ENCODE measurements around the gene SLC12A2.

SLC12A2 gene

DNA sequence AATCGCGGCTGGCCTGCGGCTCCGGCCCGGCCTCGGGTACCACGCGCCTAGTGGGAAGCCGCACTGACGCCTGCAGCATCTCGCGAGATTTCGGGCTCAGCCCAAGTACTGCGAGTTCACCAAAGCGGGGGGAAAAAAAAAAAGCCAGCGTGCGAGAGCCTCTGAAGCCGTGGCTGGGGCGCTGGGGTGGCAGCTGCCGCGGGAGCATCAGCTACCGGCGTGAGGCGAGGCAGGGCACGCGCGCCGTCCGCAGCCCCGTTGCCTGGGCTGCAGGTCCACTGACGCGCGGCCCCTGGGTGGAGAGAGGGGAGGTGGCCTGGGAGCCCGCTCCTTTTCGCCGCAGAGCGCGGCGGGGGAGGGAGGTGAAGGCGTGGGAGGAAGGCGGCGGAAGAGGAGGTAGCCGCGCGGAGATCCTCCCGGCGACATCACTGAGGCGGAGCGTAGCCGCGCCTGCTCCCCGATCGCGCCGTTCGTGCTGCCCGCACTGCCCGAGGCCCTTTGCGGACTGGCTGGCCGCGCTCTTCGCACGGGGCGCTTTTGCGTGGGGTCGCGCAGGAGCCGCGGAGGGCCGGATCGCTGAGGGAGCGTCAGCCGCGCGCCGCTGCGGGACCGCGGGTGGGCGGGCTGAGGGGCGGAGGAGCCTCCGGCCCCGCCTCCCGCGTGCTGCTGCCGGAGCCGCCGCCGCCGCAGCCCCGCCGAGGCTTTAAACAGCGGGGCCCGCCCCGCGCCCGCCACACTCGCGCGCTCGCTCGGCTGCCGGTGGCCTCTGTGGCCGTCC is at the start of gene SLC12A2:
Gene SLC12A2, plus strand, starts transcription at position 734 of the 778 bp plus-strand sequence. CDS start 189 bp downstream, outside the sequence.
- TF ChIP-seq, protein P1, sequence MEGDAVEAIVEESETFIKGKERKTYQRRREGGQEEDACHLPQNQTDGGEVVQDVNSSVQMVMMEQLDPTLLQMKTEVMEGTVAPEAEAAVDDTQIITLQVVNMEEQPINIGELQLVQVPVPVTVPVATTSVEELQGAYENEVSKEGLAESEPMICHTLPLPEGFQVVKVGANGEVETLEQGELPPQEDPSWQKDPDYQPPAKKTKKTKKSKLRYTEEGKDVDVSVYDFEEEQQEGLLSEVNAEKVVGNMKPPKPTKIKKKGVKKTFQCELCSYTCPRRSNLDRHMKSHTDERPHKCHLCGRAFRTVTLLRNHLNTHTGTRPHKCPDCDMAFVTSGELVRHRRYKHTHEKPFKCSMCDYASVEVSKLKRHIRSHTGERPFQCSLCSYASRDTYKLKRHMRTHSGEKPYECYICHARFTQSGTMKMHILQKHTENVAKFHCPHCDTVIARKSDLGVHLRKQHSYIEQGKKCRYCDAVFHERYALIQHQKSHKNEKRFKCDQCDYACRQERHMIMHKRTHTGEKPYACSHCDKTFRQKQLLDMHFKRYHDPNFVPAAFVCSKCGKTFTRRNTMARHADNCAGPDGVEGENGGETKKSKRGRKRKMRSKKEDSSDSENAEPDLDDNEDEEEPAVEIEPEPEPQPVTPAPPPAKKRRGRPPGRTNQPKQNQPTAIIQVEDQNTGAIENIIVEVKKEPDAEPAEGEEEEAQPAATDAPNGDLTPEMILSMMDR (IDR thresholded peaks at IDR 0.05; ENCODE audit: control extremely low read depth, extremely low read depth, low read depth, missing control alignments): no peak
- DNase-seq (ENCODE audit: extremely low spot score): peak; percentile 88
- ChIA-PET CTCF (interaction anchor here (1.0 to 2.9 kb wide), 6 partner anchors 11 to 519 kb away, joined by 3 to 9 read pairs (median 4); no protein-coding TSS in a partner anchor), POLR2A (interaction anchor here (2.4 kb wide), 1 partner anchor 10 kb away, joined by 6 read pairs; no protein-coding TSS in a partner anchor)

DNA sequence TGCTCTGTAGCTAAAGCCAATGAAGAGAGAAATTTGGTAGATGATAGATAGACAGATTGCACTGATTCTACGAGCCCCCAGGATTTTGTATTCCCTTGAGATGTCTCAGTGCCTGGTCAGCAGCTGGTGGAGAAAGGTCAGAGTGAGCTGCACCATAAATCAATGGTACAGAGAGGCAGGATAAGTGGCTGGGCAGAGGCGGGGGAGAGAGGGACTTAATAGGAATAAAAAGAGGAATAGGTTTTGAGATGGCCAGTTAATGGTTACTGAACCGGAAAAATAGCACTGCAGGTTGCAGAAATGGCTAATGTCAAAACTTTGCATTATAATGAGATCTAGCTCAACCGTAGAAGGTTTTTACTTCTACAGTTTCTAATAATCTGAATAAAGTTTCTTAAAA is 47.9 kb upstream of the SLC12A2 start:
- POLR2A ChIA-PET: no interaction called here
- DNase-seq (ENCODE audit: extremely low spot score): no peak
- CTCF ChIA-PET: interaction anchor here (0.9 to 1.2 kb wide), 3 partner anchors 8 to 31 kb away, joined by 3 read pairs; no protein-coding TSS in a partner anchor
- TF ChIP-seq, protein P1 (IDR thresholded peaks at IDR 0.05; ENCODE audit: control extremely low read depth, extremely low read depth, low read depth, missing control alignments): no peak

- ChIA-PET CTCF (interaction anchor here (1.3 to 1.7 kb wide), 2 partner anchors 48 to 473 kb away, joined by 3 to 4 read pairs; no protein-coding TSS in a partner anchor), POLR2A (no interaction called here)
- DNase-seq (ENCODE audit: extremely low spot score): no peak
- TF ChIP-seq, protein P1 (IDR thresholded peaks at IDR 0.05; ENCODE audit: control extremely low read depth, extremely low read depth, low read depth, missing control alignments): no peak
Observed at GRCh38 chr5:128036950-128037349, 46.6 kb upstream of the SLC12A2 start.

- ChIA-PET CTCF (interaction anchor here (0.9 to 1.7 kb wide), 5 partner anchors 12 to 129 kb away, joined by 3 to 4 read pairs (median 3); no protein-coding TSS in a partner anchor), POLR2A (no interaction called here)
- no peak for DNase-seq (ENCODE audit: extremely low spot score)
- TF ChIP-seq, protein P1 (IDR thresholded peaks at IDR 0.05; ENCODE audit: control extremely low read depth, extremely low read depth, low read depth, missing control alignments): no peak
Observed at GRCh38 chr5:128038643-128039042, 44.9 kb upstream of the SLC12A2 start.

- POLR2A ChIA-PET: no interaction called here
Observed at GRCh38 chr5:128040927-128041326, 42.6 kb upstream of the SLC12A2 start.

GRCh38 chr5:128052780-128053179 is 30.8 kb upstream of the SLC12A2 start:
- DNase-seq (ENCODE audit: extremely low spot score): no peak
- TF ChIP-seq, protein P1 (IDR thresholded peaks at IDR 0.05; ENCODE audit: control extremely low read depth, extremely low read depth, low read depth, missing control alignments): no peak
- POLR2A ChIA-PET: no interaction called here
- CTCF ChIA-PET: no interaction called here

More at GRCh38 chr5:128040927-128041326, 42.6 kb upstream of the SLC12A2 start:
- TF ChIP-seq, protein P1 (IDR thresholded peaks at IDR 0.05; ENCODE audit: control extremely low read depth, extremely low read depth, low read depth, missing control alignments): no peak
- CTCF ChIA-PET: interaction anchor here (1.1 to 2.3 kb wide), 6 partner anchors 8 to 60 kb away, joined by 3 to 5 read pairs (median 4); no protein-coding TSS in a partner anchor
- no peak for DNase-seq (ENCODE audit: extremely low spot score)

All from GM10248 (cell line).